Left renal pelvis (tissue), 4 donors: ENCODE measurements around the gene ADPRM. TPM values are rescaled to one million over a fixed set of nuclear protein-coding genes. Genes with fewer than 3 reads are reported as not detected.

Experiments used
- polyA plus RNA-seq, 4 donors: library from polyadenylated mRNA; unstranded; fragments of 120-200 nt; gene quantifications; one replicate each; pipeline ENCODE4 v1.2.1, GENCODE V29; 2013; ENCODE audit not compliant: insufficient read length in 4 of 4

Gene ADPRM
- polyA plus RNA-seq, 4 donors: 16.8 to 18.4 (median 18.1) TPM

Other genes with a start within 250 kb of the ADPRM start
- gene MYH4, start 228.0 kb upstream of the ADPRM start, polyA plus RNA-seq: under 1 TPM in 3 of 4 donors, not detected in 1; 0.05 to 0.19 (median 0.19) TPM
- under 1 TPM in 2 of 4 donors, not detected in 2; 0.04 TPM for gene MYH1, start 179.1 kb upstream of the ADPRM start, polyA plus RNA-seq
- under 1 TPM in 2 of 4 donors, not detected in 2; 0.06 to 0.15 TPM for gene MYH2, start 147.9 kb upstream of the ADPRM start, polyA plus RNA-seq
- gene MYH3, start 40.3 kb upstream of the ADPRM start, polyA plus RNA-seq: 1 to 10 TPM; 1.9 to 5.8 (median 2.4) TPM
- 10 to 100 TPM; 29.4 to 41.8 (median 38.4) TPM for gene SCO1, start 61 bp upstream of the ADPRM start, polyA plus RNA-seq
- 10 to 100 TPM in 2 of 4 donors, 1 to 10 TPM in 2; 8.6 to 11.4 (median 10.1) TPM for gene TMEM220, start 32.4 kb downstream of the ADPRM start, polyA plus RNA-seq
- 1 to 10 TPM in 3 of 4 donors, under 1 TPM in 1; 0.14 to 9.4 (median 3.5) TPM for gene TMEM238L, start 106.5 kb downstream of the ADPRM start, polyA plus RNA-seq
- under 1 TPM; 0.06 to 0.66 (median 0.12) TPM for gene PIRT, start 140.5 kb downstream of the ADPRM start, polyA plus RNA-seq